WTC11 (cell line): ENCODE measurements around the gene NOP14. TPM values are rescaled to one million over a fixed set of nuclear protein-coding genes. Genes with fewer than 3 reads are reported as not detected.
"Not testable (repeated sequence)": the region's sequence is repeated elsewhere in the genome, so short reads cannot be mapped to it uniquely, and the experiment has no call there.

Source experiments
- ATAC-seq: fragments of 200-7000 bp; cut with Tn5 transposase; 2 replicates; pipeline ENCODE4 v1.10.0; 2021; ENCODE audit warnings: mild to moderate bottlenecking, moderate library complexity
- CTCF ChIA-PET: fragments of 300-600 bp; sonication (Branson Sonifier 250); formaldehyde crosslinking; loops from one replicate; lab custom pipeline; 2021; ENCODE audit warnings: antibody characterized with exemption; lab: Charles Lee
- POLR2A ChIA-PET: fragments of 350-600 bp; sonication (Branson Sonifier 250); formaldehyde crosslinking; loops from one replicate; lab custom pipeline; 2021; ENCODE audit warnings: antibody characterized with exemption; lab: Charles Lee
- DNase-seq: peaks from one replicate; pipeline ENCODE4 v3.0.0; 2021; ENCODE audit warnings: low spot score
- H3K27ac Mint-ChIP-seq: 2 replicates; pipeline ENCODE4 v1.8.0; 2021; ENCODE audit warnings: mixed read lengths
- H3K27me3 Mint-ChIP-seq: 2 replicates; pipeline ENCODE4 v1.8.0; 2021; ENCODE audit warnings: low read depth, mild to moderate bottlenecking, moderate library complexity, mixed read lengths
- H3K36me3 Mint-ChIP-seq: 2 replicates; pipeline ENCODE4 v1.8.0; 2021; ENCODE audit warnings: mixed read lengths
- H3K4me1 Mint-ChIP-seq: 2 replicates; pipeline ENCODE4 v1.8.0; 2022; ENCODE audit warnings: mixed read lengths
- H3K4me3 Mint-ChIP-seq: 2 replicates; pipeline ENCODE4 v1.8.0; 2021; ENCODE audit warnings: mild to moderate bottlenecking, moderate library complexity, mixed read lengths
- H3K9me3 Mint-ChIP-seq: 2 replicates; pipeline ENCODE4 v1.8.0; 2021; ENCODE audit warnings: mixed read lengths
- AFF4 ChIP-seq: sonication (generic); formaldehyde crosslinking; IDR thresholded peaks from 2 replicates; pipeline ENCODE4 v1.8.1; 2023; ENCODE audit warnings: mild to moderate bottlenecking, missing genetic modification reagents, borderline replicate concordance
- ARID4B ChIP-seq: sonication (generic); formaldehyde crosslinking; IDR thresholded peaks from 2 replicates; pipeline ENCODE4 v1.8.0; 2023; ENCODE audit warnings: missing genetic modification reagents, mild to moderate bottlenecking, borderline replicate concordance
- E2F4 ChIP-seq: sonication (generic); formaldehyde crosslinking; IDR thresholded peaks from 2 replicates; pipeline ENCODE4 v1.8.1; 2022; ENCODE audit warnings: low read depth, mild to moderate bottlenecking, moderate library complexity, missing genetic modification reagents, borderline replicate concordance
- ERG ChIP-seq: fragments of 250-450 bp; sonication (Bioruptor Pico); IDR thresholded peaks from 2 replicates; pipeline ENCODE4 v1.8.0; 2021; ENCODE audit warnings: mild to moderate bottlenecking
- ESRRA ChIP-seq: sonication (generic); formaldehyde crosslinking; IDR thresholded peaks from 2 replicates; pipeline ENCODE4 v1.8.1; 2022; ENCODE audit warnings: mild to moderate bottlenecking, missing genetic modification reagents, borderline replicate concordance
- ETV6 ChIP-seq: sonication (generic); formaldehyde crosslinking; IDR thresholded peaks from 2 replicates; pipeline ENCODE4 v1.8.1; 2022; ENCODE audit warnings: mild to moderate bottlenecking, missing genetic modification reagents
- GRHL2 ChIP-seq: fragments of 250-450 bp; sonication (Bioruptor Pico); IDR thresholded peaks from 2 replicates; pipeline ENCODE4 v1.8.0; 2022; ENCODE audit warnings: mild to moderate bottlenecking, moderate library complexity; ENCODE audit not compliant: insufficient replicate concordance, severe bottlenecking
- HMGXB4 ChIP-seq: sonication (generic); formaldehyde crosslinking; IDR thresholded peaks from 2 replicates; pipeline ENCODE4 v1.8.1; 2023; ENCODE audit warnings: mild to moderate bottlenecking, moderate library complexity, missing genetic modification reagents
- NFYB ChIP-seq: sonication (generic); formaldehyde crosslinking; conservative IDR thresholded peaks from 2 replicates; pipeline ENCODE4 v1.8.0; 2022; ENCODE audit warnings: low read depth, missing genetic modification reagents
- TEAD4 ChIP-seq: sonication (generic); formaldehyde crosslinking; IDR thresholded peaks from 2 replicates; pipeline ENCODE4 v1.8.0; 2022; ENCODE audit warnings: mild to moderate bottlenecking, missing genetic modification reagents
- TP53 ChIP-seq: sonication (generic); formaldehyde crosslinking; IDR thresholded peaks from 2 replicates; pipeline ENCODE4 v1.8.1; 2023; ENCODE audit warnings: mild to moderate bottlenecking, missing genetic modification reagents
- ZNF232 ChIP-seq: sonication (generic); formaldehyde crosslinking; IDR thresholded peaks from 2 replicates; pipeline ENCODE4 v1.8.0; 2022; ENCODE audit warnings: mild to moderate bottlenecking, missing genetic modification reagents
- ZNF317 ChIP-seq: sonication (generic); formaldehyde crosslinking; IDR thresholded peaks from 2 replicates; pipeline ENCODE4 v1.8.1; 2023; ENCODE audit warnings: low read depth, mild to moderate bottlenecking, moderate library complexity, missing genetic modification reagents, borderline replicate concordance
- ZNF671 ChIP-seq: fragments of 250-450 bp; sonication (Bioruptor Pico); IDR thresholded peaks from 2 replicates; pipeline ENCODE4 v1.8.0; 2021; ENCODE audit warnings: mild to moderate bottlenecking
- total RNA-seq: library from RNA; stranded (reverse); gene quantifications from 3 replicates; pipeline ENCODE4 v1.2.3, GENCODE V29; 2021
- TF ChIP-seq, protein P1 (sequence below): sonication (generic); formaldehyde crosslinking; IDR thresholded peaks from 2 replicates; pipeline ENCODE4 v1.8.0; 2022; ENCODE audit warnings: missing genetic modification reagents

NOP14 gene
- total RNA-seq, 1 experiment from 2014 or later: 39.1 TPM

GRCh38 chr4:2938906-2939305, 24.3 kb downstream of the NOP14 start:
- peaks cover 46% of the 10 kb centered on the region for H3K36me3 Mint-ChIP-seq
- TF ChIP-seq ZNF671 (CRISPR knock-in tag) (no peak), TP53 (CRISPR knock-in tag) (0 out of 2 replicates have a peak, but pooled peaks have one; percentile 47)
- ChIA-PET CTCF (no interaction called here), POLR2A (no interaction called here)
- H3K27me3 Mint-ChIP-seq: no peaks in the 10 kb centered on the region
- peaks cover 20% of the 10 kb centered on the region for H3K4me1 Mint-ChIP-seq
- H3K9me3 Mint-ChIP-seq: no peaks in the 10 kb centered on the region
- no peak for ATAC-seq
- DNase-seq: no peak
- peak overlapping the region; percentile 90; the same call in 1 of the 2 replicates for H3K27ac Mint-ChIP-seq
- H3K4me3 Mint-ChIP-seq: no peak overlapping the region

DNA sequence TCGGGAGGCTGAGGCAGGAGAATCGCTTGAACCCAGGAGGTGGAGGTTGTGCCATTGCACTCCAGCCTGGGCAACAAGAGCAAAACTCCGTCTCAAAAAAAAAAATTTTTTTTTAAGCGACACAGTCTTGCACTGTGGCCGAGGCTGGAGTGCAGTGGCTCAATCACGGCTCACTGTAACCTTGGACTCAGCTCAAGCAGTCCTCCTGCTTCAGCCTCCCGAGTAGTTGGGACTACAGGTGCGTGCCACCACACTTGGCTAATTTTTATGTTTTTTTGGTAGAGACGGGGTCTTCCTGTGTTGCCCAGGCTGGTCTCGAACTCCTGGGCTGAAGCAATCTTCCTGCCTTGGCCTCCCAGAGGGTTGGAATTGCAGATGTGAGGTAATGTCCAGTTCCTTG, 24.8 kb downstream of the NOP14 start:
- H3K9me3 Mint-ChIP-seq, ATAC-seq, CTCF ChIA-PET, POLR2A ChIA-PET, H3K27me3 Mint-ChIP-seq, H3K4me3 Mint-ChIP-seq, DNase-seq, H3K27ac Mint-ChIP-seq: not testable (repeated sequence)
- Mint-ChIP-seq H3K4me1 (peaks cover 20% of the 10 kb centered on the region), H3K36me3 (peaks cover 43% of the 10 kb centered on the region)

DNA sequence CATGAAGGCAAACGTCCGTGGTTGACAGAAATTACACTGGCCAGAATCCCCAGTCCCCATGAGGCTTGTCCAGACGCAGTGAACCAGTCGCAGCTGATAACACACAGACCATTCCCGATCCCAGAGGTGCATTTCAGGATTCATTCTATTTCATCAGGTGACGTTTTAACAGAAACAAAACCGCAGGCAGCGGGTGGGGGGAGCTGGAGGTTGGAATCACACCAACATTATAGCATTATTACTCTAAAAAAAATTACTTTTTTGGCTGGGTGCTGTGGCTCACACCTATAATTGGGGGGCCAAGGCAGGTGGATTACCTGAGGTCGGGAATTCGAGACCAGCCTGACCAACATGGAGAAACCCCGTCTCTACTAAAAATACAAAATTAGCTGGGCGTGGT, 25.2 kb downstream of the NOP14 start:
- peaks cover 40% of the 10 kb centered on the region for H3K36me3 Mint-ChIP-seq
- no peak overlapping the region for H3K4me3 Mint-ChIP-seq
- peaks cover 24% of the 10 kb centered on the region for H3K4me1 Mint-ChIP-seq
- H3K9me3 Mint-ChIP-seq: no peaks in the 10 kb centered on the region
- ChIA-PET CTCF (no interaction called here), POLR2A (no interaction called here)
- no peak for ATAC-seq
- no peaks in the 10 kb centered on the region for H3K27me3 Mint-ChIP-seq
- no peak overlapping the region for H3K27ac Mint-ChIP-seq
- no peak for DNase-seq
- TF ChIP-seq TEAD4 (CRISPR knock-in tag) (no peak), ESRRA (CRISPR knock-in tag) (no peak), E2F4 (CRISPR knock-in tag) (no peak), ETV6 (CRISPR knock-in tag) (no peak), ZNF317 (CRISPR knock-in tag) (no peak), AFF4 (CRISPR knock-in tag) (no peak), HMGXB4 (CRISPR knock-in tag) (no peak), ARID4B (CRISPR knock-in tag) (no peak), ZNF232 (CRISPR knock-in tag) (no peak), GRHL2 (CRISPR knock-in tag) (no peak), NFYB (no peak), ERG (no peak)
- TF ChIP-seq, protein P1, sequence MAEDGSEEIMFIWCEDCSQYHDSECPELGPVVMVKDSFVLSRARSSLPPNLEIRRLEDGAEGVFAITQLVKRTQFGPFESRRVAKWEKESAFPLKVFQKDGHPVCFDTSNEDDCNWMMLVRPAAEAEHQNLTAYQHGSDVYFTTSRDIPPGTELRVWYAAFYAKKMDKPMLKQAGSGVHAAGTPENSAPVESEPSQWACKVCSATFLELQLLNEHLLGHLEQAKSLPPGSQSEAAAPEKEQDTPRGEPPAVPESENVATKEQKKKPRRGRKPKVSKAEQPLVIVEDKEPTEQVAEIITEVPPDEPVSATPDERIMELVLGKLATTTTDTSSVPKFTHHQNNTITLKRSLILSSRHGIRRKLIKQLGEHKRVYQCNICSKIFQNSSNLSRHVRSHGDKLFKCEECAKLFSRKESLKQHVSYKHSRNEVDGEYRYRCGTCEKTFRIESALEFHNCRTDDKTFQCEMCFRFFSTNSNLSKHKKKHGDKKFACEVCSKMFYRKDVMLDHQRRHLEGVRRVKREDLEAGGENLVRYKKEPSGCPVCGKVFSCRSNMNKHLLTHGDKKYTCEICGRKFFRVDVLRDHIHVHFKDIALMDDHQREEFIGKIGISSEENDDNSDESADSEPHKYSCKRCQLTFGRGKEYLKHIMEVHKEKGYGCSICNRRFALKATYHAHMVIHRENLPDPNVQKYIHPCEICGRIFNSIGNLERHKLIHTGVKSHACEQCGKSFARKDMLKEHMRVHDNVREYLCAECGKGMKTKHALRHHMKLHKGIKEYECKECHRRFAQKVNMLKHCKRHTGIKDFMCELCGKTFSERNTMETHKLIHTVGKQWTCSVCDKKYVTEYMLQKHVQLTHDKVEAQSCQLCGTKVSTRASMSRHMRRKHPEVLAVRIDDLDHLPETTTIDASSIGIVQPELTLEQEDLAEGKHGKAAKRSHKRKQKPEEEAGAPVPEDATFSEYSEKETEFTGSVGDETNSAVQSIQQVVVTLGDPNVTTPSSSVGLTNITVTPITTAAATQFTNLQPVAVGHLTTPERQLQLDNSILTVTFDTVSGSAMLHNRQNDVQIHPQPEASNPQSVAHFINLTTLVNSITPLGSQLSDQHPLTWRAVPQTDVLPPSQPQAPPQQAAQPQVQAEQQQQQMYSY (CRISPR knock-in tag): no peak
